Measurements from ENCODE around the gene UST. TPM values are rescaled to one million over a fixed set of nuclear protein-coding genes. Genes with fewer than 3 reads are reported as not detected.

Gene UST
- total and polyA plus RNA-seq, 9 of the 15 experiments (the other 6 are each of a cell fraction or from before 2014, with no cell fraction given) = 0.04 to 0.10 TPM; not detected in 7

DNA sequence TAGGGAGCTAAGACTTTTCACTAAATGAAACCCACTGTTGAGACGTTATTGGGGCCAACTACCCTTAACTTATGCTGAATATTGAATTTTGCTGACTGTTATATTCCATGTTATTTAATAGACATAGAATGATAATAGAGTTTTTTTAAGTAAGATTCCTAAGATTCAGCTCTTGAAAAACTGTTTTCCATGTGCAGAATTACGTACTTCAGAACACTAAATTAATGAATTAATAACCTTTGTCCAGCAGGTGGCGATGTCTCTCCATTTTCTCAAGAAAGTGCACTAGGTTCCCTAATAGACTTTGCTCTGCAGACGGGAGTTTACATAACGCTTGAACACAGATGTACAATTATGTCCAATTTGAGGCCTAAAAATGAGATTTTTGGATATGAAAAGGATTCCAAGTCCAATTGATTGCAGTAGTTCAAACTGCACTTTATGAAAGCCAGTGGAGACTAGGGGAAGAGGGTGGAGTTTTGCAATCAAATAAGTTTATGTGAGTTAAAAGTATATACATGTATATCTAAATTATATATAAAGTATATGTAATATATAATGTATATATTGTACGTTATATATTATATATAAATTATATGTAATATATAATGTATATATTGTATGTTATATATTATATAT lies 282.1 kb downstream of the UST start (continued):
- TF ChIP-seq, protein P1, sequence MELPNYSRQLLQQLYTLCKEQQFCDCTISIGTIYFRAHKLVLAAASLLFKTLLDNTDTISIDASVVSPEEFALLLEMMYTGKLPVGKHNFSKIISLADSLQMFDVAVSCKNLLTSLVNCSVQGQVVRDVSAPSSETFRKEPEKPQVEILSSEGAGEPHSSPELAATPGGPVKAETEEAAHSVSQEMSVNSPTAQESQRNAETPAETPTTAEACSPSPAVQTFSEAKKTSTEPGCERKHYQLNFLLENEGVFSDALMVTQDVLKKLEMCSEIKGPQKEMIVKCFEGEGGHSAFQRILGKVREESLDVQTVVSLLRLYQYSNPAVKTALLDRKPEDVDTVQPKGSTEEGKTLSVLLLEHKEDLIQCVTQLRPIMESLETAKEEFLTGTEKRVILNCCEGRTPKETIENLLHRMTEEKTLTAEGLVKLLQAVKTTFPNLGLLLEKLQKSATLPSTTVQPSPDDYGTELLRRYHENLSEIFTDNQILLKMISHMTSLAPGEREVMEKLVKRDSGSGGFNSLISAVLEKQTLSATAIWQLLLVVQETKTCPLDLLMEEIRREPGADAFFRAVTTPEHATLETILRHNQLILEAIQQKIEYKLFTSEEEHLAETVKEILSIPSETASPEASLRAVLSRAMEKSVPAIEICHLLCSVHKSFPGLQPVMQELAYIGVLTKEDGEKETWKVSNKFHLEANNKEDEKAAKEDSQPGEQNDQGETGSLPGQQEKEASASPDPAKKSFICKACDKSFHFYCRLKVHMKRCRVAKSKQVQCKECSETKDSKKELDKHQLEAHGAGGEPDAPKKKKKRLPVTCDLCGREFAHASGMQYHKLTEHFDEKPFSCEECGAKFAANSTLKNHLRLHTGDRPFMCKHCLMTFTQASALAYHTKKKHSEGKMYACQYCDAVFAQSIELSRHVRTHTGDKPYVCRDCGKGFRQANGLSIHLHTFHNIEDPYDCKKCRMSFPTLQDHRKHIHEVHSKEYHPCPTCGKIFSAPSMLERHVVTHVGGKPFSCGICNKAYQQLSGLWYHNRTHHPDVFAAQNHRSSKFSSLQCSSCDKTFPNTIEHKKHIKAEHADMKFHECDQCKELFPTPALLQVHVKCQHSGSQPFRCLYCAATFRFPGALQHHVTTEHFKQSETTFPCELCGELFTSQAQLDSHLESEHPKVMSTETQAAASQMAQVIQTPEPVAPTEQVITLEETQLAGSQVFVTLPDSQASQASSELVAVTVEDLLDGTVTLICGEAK (IDR thresholded peaks at IDR 0.05) = no peak
- TF ChIP-seq, protein P1 (CRISPR knock-in tag; IDR thresholded peaks at IDR 0.05) = no peak
- TF ChIP-seq ZFP30 (CRISPR knock-in tag; IDR thresholded peaks at IDR 0.05; ENCODE audit: borderline replicate concordance) (no peak), RAD21 (CRISPR knock-in tag; conservative IDR thresholded peaks at IDR 0.05 in 1 of 2, IDR thresholded peaks at IDR 0.05 in 1 of 2) (peak; percentile 93 to 95), TOE1 (IDR thresholded peaks at IDR 0.05; ENCODE audit: borderline replicate concordance) (no peak), TOE1 (CRISPR knock-in tag; IDR thresholded peaks at IDR 0.05; ENCODE audit: borderline replicate concordance, low read depth) (no peak), SNIP1 (IDR thresholded peaks at IDR 0.05; ENCODE audit: low read depth) (no peak), ZNF764 (CRISPR knock-in tag; IDR thresholded peaks at IDR 0.05; ENCODE audit: low read depth) (no peak), CEBPG (CRISPR knock-in tag; IDR thresholded peaks at IDR 0.05) (no peak), CEBPG (tag; conservative IDR thresholded peaks at IDR 0.05 in 1 of 2, IDR thresholded peaks at IDR 0.05 in 1 of 2) (peak in 1 of 2 experiments; percentile 19; a peak in 1 of 4 replicates), KDM5B (IDR thresholded peaks at IDR 0.05; ENCODE audit: insufficient replicate concordance, low read depth, low read length) (no peak), E2F6 (IDR thresholded peaks at IDR 0.05; ENCODE audit: borderline replicate concordance in 1 of 2, extremely low read depth in 1 of 2, insufficient read depth in 1 of 2, insufficient read length in 1 of 2, low read depth in 1 of 2, low read length in 1 of 2, poor library complexity in 1 of 2, severe bottlenecking in 1 of 2) (no peak), ZNF583 (CRISPR knock-in tag; IDR thresholded peaks at IDR 0.05) (no peak), RBM15 (IDR thresholded peaks at IDR 0.05; ENCODE audit: insufficient read depth, low read length) (no peak), ARID2 (IDR thresholded peaks at IDR 0.05) (0 out of 2 replicates have a peak, but pooled peaks have one; percentile 22), CCAR2 (IDR thresholded peaks at IDR 0.05; ENCODE audit: low read depth, low read length) (no peak)
